IgD-negative memory B cell (primary cell): Measurements from ENCODE around the gene SPATA13. TPM values are rescaled to one million over a fixed set of nuclear protein-coding genes. Genes with fewer than 3 reads are reported as not detected.
A peak's percentile ranks its signal among the peaks of the same experiment; 100 is the strongest.

Experiments
- H3K27ac Mint-ChIP-seq, 3 donors: one replicate each; pipeline ENCODE4 v1.8.0; 2020 to 2022; ENCODE audit warnings: mild to moderate bottlenecking in 3 of 3, mixed read lengths in 3 of 3, moderate library complexity in 1 of 3
- H3K27me3 Mint-ChIP-seq: one replicate; pipeline ENCODE4 v1.8.0; 2021; ENCODE audit warnings: mixed read lengths
- H3K36me3 Mint-ChIP-seq: one replicate; pipeline ENCODE4 v1.8.0; 2020; ENCODE audit warnings: mild to moderate bottlenecking, mixed read lengths
- H3K4me1 Mint-ChIP-seq, 3 donors: one replicate each; pipeline ENCODE4 v1.8.0; 2020 to 2022; ENCODE audit warnings: mixed read lengths in 3 of 3, mild to moderate bottlenecking in 1 of 3
- H3K4me3 Mint-ChIP-seq, 4 donors: one replicate each; pipeline ENCODE4 v1.8.0; 2020 to 2022; ENCODE audit warnings: mild to moderate bottlenecking in 4 of 4, mixed read lengths in 4 of 4, moderate library complexity in 3 of 4
- H3K9me3 Mint-ChIP-seq, 3 donors: one replicate each; pipeline ENCODE4 v1.8.0; 2020 to 2021; ENCODE audit warnings: mixed read lengths in 3 of 3, mild to moderate bottlenecking in 1 of 3
- polyA plus RNA-seq: library from polyadenylated mRNA; unstranded; fragments of 300-500 nt; fragmentation: Illumina TruSeq; gene quantifications from one replicate; pipeline ENCODE4 v1.2.3, GENCODE V29; 2021

SPATA13 gene
- polyA plus RNA-seq, 1 donor from 2014 or later: 15.6 TPM

DNA sequence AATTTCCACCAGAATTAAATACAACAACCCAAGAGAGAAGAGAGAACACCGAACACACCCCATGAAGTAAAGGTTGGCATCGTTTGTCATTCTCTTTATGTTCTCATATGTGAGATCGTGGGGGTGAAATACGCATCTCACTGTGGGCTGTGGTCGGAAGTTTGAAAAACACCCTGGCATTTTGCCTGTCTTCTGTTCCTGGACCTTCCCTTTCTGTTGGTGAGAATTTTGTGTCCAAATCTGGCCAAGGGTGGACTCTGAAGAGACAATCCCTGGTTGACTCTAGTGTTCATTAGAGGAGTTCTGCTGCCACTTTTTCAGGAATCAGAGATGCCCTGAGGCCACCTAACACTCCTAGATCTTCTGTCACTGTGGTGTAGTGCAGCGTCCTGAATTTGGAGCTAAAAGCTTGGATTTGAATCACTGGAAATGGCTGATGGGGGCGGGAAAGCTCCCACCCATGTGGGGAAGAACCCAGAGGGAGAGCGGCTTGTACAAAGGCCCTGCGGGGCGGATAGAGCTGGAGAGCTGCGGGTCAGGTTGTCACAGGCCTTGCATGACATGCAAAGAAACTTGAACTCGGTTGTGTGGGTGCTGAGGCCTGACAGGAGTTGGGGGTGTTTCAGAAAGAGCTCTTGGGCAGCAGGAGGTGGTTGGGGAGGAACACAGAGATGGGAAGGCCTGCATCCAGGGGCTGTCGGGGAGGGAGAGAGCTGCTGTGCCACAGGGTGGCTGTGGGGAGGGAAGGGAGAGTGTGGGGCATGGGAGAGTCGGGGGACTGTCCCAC is 11.1 kb upstream of the SPATA13 start:
- Mint-ChIP-seq H3K36me3 (no peaks in the 10 kb centered on the region), H3K27ac (no peak overlapping the region), H3K9me3 (no peaks in the 10 kb centered on the region), H3K4me3 (peak overlapping the region in 1 of 4 donors; percentile 18), H3K4me1 (peaks cover 0 to 2% (median 0%) of the 10 kb centered on the region in 3 donors), H3K27me3 (peaks cover 17% of the 10 kb centered on the region)

DNA sequence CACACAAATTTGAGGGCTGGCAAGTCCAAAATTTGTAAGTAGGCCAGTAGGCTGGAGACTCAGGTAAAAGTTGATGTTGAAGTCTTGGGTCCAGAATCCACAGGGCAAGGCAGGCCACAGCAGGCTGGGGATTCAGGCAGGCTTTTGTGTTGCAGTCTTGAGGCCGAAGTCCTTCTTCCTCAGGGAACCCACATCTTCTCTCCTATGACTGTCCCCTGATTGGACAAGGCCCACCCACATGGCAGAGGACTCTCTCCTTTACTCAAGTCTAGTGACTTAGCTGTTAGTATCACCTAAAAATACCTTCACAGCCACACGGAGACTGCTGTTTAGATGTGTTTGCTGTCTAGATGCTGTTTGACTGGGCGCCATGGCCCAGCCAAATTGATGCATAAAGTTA is 9.9 kb upstream of the SPATA13 start:
- H3K4me3 Mint-ChIP-seq: no peak overlapping the region
- H3K4me1 Mint-ChIP-seq: no peaks in the 10 kb centered on the region
- no peak overlapping the region for H3K27ac Mint-ChIP-seq
- no peaks in the 10 kb centered on the region for H3K9me3 Mint-ChIP-seq
- H3K36me3 Mint-ChIP-seq: no peaks in the 10 kb centered on the region
- H3K27me3 Mint-ChIP-seq: peaks cover 17% of the 10 kb centered on the region

DNA sequence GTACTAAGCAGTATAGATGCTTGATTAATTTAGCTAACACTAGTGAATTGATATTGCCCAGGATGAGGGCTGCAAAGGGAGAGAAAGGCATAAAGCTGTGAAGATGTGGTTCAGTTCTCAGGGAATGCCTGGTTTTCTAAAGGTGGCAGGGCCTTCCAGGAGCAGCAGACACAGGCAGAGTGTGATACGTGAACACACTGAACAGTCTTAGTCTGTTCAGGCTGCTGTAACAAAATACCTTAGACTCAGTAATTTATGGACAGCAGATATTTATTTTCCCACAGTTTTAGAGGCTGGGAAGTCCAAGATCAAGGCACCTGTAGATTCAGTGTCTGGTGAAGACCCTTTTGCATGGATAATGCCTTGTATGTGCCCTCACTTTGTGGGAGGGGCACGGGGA is 8.7 kb upstream of the SPATA13 start:
- H3K4me1 Mint-ChIP-seq: no peaks in the 10 kb centered on the region
- no peaks in the 10 kb centered on the region for H3K36me3 Mint-ChIP-seq
- no peak overlapping the region for H3K27ac Mint-ChIP-seq
- H3K27me3 Mint-ChIP-seq: peaks cover 14% of the 10 kb centered on the region
- no peak overlapping the region for H3K4me3 Mint-ChIP-seq
- no peaks in the 10 kb centered on the region for H3K9me3 Mint-ChIP-seq

DNA sequence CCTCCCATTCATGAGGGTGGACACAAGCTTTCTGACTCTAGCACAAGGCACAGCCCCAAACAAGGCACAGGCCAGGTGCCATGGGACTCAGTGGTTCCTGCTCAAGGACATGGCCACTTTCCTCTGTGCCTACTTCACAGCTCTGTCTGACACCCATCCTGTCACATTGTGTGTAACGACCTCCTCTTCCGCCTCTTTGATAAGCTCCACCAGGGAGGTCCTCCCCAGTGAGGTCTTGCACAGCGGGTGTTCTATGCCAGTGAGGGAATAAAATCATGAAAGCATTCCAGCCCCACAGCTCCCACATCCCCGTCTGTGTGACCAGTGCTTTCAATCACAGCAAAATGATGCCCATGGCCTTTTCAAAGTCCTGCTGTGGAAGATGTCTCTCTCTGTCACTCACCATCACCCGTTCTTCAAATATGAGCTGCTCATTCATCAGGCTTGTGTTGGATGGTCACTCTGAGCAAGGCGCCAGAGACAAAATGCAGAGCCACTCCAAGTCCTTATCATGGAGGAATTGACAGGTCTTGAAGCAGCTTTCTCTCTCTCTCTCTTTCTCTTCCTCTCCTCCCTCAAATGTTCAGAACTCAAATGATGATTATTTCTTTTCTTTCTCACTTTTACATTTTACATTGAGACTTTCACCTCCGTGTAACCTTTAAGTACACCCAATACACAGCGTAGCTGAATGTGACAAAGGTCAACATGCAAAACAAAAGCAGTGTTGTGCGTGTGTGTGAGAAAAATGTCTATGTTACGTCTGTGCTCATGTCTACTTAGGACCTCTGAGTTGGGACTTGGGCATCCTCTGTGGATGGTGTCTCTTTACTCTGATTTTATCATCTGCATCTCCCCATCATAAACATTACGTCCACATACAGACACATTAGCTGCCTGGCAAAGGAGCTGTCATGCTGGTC is 8.0 kb upstream of the SPATA13 start:
- Mint-ChIP-seq H3K27me3 (peaks cover 14% of the 10 kb centered on the region), H3K27ac (no peak overlapping the region), H3K4me3 (no peak overlapping the region), H3K9me3 (no peaks in the 10 kb centered on the region), H3K36me3 (no peaks in the 10 kb centered on the region), H3K4me1 (no peaks in the 10 kb centered on the region)

DNA sequence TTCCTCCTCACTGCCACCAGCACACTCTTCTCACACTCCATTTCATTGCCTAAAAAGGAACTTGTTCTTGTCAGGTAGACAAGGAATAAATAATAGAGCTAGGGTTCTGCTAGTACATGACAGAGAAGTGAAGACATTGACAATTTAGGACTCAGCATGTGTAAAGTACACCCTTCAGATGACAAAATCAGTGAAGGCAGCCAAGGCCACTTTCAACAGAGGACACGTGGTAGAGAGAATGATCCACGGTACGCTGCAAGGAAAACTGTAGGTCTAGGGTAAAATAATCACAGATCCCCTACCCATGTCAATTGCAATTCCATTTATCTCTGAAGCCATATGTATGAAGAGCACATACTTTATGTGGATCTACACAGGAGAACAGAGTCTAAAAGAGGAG is 7.2 kb upstream of the SPATA13 start:
- Mint-ChIP-seq H3K4me3 (no peak overlapping the region), H3K36me3 (no peaks in the 10 kb centered on the region), H3K4me1 (no peaks in the 10 kb centered on the region), H3K27ac (peak overlapping the region in 1 of 3 donors; percentile 43), H3K27me3 (peaks cover 14% of the 10 kb centered on the region), H3K9me3 (no peaks in the 10 kb centered on the region)

DNA sequence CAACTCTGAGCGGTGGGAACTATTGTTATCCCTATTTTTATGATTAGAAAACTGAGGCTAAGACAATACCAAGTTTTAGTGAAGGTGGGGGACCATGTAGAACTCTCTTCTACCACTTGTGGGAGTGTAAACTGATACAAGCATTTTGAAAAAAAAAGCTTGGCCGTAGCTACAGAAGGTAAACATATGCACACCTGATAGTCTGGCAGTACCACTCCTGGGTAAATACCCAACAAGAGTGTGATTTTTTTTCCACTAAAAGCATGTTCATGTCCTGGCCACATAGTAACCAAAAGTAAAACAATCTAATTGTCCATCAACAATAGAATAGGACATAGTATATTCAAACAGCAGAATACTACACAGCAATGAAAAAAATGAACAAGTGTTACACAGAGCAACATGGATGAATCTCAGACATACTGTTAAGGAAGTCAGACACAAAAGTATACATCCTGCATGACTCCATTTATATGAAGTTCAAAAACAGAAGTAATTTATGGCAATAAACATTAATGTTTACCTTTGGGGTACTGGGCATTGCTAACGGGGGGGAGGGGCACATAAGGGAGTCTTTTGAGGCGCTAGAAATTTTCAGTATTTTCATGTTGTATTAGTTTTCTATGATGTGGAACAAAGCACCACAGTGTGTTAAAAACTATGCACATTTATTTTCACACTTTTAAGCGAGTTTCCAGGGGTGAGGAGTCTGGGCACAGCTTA is 6.4 kb upstream of the SPATA13 start:
- Mint-ChIP-seq H3K36me3 (no peaks in the 10 kb centered on the region), H3K27me3 (peaks cover 8% of the 10 kb centered on the region), H3K4me3 (no peak overlapping the region), H3K4me1 (no peaks in the 10 kb centered on the region), H3K9me3 (no peaks in the 10 kb centered on the region), H3K27ac (no peak overlapping the region)

DNA sequence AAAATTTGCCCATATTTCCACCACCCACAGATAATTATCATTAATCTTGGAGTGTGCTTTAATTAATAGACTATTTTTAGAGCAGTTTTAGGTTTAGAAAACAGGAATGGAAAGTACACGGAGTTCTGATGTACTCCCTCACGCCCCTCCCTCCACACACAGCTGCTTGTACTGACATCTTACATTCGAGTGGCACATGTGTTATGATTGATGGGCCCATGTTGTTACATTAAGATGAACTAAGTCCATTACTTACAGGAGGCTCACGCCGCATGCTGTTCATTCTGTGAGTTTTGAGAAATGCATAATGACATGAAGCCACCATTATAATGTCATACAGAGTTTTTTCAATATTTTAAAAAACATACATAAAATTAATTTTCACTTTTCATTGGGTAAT is 1.2 kb upstream of the SPATA13 start:
- Mint-ChIP-seq H3K4me1 (peaks cover 5 to 8% (median 7%) of the 10 kb centered on the region in 3 donors), H3K27me3 (peaks cover 14% of the 10 kb centered on the region), H3K9me3 (no peaks in the 10 kb centered on the region), H3K4me3 (no peak overlapping the region), H3K36me3 (no peaks in the 10 kb centered on the region), H3K27ac (no peak overlapping the region)

DNA sequence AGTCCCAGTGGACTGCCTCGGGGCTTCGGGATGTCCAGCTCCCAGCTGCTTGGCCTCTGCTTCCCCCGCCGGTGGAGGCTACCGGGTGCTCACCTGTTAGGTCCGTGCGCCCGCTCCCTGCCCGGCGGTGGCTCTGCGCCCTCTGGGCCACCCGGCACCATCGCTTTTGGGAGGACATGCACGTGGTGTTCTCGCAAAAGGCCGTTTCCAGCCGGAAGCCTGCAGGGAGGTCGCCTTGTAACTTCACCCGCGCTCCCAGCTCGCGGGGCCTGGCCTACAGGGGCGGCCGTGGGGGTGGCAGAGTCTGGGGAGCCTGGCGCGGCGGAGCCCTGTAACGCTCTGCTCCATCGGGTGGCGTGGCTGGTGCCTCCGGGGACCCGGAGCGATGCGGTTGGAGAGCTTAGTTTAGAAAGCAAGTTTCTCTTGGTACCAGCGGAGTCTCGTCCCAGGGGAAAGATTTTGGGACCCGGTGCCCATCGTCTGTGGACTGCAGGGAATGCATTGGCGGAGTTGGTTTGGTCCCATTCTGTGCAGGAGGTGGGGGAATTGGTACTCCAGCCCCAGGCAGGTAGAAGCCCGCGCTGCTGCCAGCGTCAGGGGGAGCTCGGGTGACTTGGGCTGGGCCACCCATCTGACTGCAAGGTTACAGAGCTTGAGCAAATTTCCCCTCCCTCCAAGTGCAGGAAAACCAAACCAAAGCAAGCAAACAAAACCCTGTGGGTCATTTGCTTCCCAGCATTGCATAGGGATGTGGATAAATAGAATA is 673 bp downstream of the SPATA13 start:
- Mint-ChIP-seq H3K27ac (no peak overlapping the region), H3K4me1 (peaks cover 5 to 8% (median 7%) of the 10 kb centered on the region in 3 donors), H3K36me3 (no peaks in the 10 kb centered on the region), H3K9me3 (no peaks in the 10 kb centered on the region), H3K4me3 (peak overlapping the region; percentile 84 to 92 (median 90)), H3K27me3 (peaks cover 19% of the 10 kb centered on the region)

DNA sequence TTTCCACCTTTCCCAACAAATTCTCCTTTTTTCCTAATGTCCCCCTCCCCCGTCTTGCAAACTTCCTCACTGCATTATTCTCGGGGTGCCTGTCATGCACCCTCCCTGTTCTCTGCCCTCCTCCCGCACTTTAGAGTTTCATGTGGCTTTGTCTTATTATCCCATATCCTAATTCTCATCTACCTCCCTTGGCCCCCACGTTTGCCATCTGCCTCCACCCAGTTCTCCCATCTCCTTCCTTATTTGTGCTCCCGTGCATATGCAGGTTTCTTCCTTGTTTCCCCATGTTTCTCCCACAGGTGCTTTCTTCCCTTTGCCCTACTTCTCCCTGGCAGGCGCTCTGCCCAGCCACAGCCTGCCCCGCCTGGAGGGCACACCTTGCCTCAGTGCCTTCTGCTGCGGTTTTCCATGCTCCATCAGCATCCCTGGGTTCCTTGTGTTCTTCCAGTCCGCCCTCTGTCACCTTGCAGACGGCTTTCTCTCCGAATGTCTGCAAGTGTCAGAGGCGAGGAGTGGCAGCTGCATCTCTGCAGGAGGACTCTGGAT is 1.5 kb downstream of the SPATA13 start:
- no peaks in the 10 kb centered on the region for H3K36me3 Mint-ChIP-seq
- peak overlapping the region; percentile 4 to 88 (median 58) for H3K4me3 Mint-ChIP-seq
- H3K27ac Mint-ChIP-seq: peak overlapping the region in 1 of 3 donors; percentile 58
- no peaks in the 10 kb centered on the region for H3K9me3 Mint-ChIP-seq
- H3K27me3 Mint-ChIP-seq: peaks cover 19% of the 10 kb centered on the region
- H3K4me1 Mint-ChIP-seq: peaks cover 5 to 8% (median 7%) of the 10 kb centered on the region in 3 donors

DNA sequence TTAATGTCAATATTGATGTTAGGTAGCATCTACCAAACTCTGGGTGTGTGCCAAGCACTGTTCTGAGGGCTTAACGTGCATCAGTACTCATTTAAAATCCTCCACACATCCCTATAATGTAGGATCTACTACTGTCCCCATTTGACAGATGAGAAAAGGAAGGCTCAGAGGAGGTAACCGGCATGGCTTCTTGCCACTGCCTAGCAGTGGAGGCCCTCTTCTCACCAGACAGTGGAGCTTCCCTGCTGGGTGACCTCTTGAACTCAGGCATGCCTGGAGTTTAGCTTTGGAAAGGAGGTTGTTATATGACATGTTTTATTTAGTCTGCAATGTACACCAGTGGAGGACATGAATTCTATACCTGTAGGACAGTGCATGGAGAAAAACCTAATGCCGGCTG is 2.1 kb downstream of the SPATA13 start:
- peak overlapping the region in 1 of 3 donors; percentile 58 for H3K27ac Mint-ChIP-seq
- peak overlapping the region in 2 of 4 donors; percentile 61 to 84 for H3K4me3 Mint-ChIP-seq
- no peaks in the 10 kb centered on the region for H3K9me3 Mint-ChIP-seq
- H3K4me1 Mint-ChIP-seq: peaks cover 5 to 8% (median 7%) of the 10 kb centered on the region in 3 donors
- no peaks in the 10 kb centered on the region for H3K36me3 Mint-ChIP-seq
- H3K27me3 Mint-ChIP-seq: peaks cover 19% of the 10 kb centered on the region

DNA sequence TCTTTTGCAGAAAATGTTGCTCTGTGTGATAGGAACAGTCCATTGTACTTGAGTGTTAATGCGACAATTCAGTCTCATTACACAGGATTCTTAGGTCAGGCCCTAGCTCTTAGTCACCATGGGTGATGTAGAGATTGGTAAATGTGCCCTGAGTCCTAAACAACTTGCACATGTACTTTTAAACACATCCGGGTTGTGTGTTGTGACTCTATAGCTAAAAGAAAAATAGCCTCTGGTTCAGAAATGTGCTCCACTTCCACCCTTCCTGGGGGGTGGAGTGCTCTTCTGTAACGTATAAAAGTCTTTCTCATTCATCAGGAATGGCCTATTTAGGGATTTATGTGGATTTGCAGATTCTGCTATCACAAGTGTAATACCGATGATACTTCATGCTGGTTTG is 5.2 kb downstream of the SPATA13 start:
- Mint-ChIP-seq H3K27me3 (peaks cover 19% of the 10 kb centered on the region), H3K36me3 (no peaks in the 10 kb centered on the region), H3K27ac (no peak overlapping the region), H3K4me3 (no peak overlapping the region), H3K4me1 (peaks cover 3 to 8% (median 5%) of the 10 kb centered on the region in 3 donors), H3K9me3 (peaks cover 0 to 2% (median 0%) of the 10 kb centered on the region in 3 donors)

DNA sequence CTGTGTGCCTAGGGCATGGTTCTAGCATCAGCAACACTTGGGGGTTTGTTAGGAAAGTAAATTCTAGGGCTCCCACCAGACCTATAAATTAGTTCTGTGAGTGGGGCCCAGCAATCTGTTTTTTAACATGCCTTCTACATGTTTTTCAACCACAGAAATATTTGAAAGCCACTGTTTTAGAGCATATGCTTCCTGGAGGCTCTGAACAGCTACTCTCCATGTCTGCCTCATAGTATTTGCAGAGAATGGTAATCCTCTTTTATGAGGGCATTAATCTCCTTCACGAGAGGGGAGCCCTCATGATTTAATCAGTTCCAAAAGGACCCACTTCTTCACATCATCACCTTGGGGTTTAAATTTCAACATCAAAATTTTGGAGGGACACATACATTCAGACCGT is 6.0 kb downstream of the SPATA13 start:
- H3K4me1 Mint-ChIP-seq: peaks cover 3 to 8% (median 5%) of the 10 kb centered on the region in 3 donors
- no peak overlapping the region for H3K27ac Mint-ChIP-seq
- peaks cover 0 to 2% (median 0%) of the 10 kb centered on the region in 3 donors for H3K9me3 Mint-ChIP-seq
- H3K27me3 Mint-ChIP-seq: peaks cover 19% of the 10 kb centered on the region
- H3K4me3 Mint-ChIP-seq: no peak overlapping the region
- no peaks in the 10 kb centered on the region for H3K36me3 Mint-ChIP-seq

DNA sequence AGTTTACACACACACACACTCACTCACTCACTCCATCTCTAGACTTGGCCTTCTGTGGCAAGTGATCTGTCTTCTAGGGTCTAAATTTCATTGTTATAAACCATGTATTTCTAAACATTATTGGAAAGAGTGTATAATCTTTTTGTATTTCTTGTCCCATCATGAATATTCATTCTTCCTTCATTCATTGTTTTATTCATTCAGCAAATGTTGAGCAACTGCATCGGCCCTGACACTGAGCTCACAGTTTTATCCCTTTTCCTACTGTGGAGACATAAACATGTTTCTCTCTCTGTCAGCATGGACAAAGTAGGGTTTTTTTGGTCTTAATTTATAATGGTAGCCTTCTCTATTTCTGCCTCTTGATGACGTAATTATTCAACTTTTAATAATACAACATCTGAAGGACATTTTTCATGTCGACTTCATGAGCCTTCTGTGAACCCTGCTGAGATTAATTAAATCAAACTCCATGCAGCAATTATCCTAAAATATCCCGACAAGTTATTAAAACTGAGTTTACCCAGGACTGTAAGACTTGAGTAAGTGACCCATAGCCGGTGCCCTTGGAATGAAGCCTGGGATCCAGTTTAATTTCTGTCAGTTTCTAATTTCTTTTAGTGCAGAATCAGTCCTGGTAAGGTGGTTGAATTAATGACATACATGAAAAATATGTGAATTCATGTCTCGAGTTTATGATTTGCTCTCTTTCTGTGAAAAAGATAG is 7.3 kb downstream of the SPATA13 start:
- Mint-ChIP-seq H3K4me3 (no peak overlapping the region), H3K36me3 (no peaks in the 10 kb centered on the region), H3K27ac (no peak overlapping the region), H3K27me3 (peaks cover 7% of the 10 kb centered on the region), H3K9me3 (peaks cover 0 to 2% (median 0%) of the 10 kb centered on the region in 3 donors), H3K4me1 (no peaks in the 10 kb centered on the region)
